ENCODE results near the gene GPR135. TPM values are rescaled to one million over a fixed set of nuclear protein-coding genes. Genes with fewer than 3 reads are reported as not detected.
"Not testable (repeated sequence)": the region's sequence is repeated elsewhere in the genome, so short reads cannot be mapped to it uniquely, and the experiment has no call there.

Gene GPR135
- total RNA-seq, 1 donor from 2014 or later = 3.4 TPM

- Histone ChIP-seq H3K27me3 (ENCODE audit: low read depth) (no peaks in the 10 kb centered on the region), H3K4me1 (no peaks in the 10 kb centered on the region), H3K9me3 (no peaks in the 10 kb centered on the region), H3K27ac (no peak overlapping the region), H3K4me3 (no peak overlapping the region), H3K36me3 (no peaks in the 10 kb centered on the region)
- intact Hi-C loops (cut with DNase I) = no loop called here
- no peak for ATAC-seq
- TF ChIP-seq, protein P1, sequence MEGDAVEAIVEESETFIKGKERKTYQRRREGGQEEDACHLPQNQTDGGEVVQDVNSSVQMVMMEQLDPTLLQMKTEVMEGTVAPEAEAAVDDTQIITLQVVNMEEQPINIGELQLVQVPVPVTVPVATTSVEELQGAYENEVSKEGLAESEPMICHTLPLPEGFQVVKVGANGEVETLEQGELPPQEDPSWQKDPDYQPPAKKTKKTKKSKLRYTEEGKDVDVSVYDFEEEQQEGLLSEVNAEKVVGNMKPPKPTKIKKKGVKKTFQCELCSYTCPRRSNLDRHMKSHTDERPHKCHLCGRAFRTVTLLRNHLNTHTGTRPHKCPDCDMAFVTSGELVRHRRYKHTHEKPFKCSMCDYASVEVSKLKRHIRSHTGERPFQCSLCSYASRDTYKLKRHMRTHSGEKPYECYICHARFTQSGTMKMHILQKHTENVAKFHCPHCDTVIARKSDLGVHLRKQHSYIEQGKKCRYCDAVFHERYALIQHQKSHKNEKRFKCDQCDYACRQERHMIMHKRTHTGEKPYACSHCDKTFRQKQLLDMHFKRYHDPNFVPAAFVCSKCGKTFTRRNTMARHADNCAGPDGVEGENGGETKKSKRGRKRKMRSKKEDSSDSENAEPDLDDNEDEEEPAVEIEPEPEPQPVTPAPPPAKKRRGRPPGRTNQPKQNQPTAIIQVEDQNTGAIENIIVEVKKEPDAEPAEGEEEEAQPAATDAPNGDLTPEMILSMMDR (IDR thresholded peaks at IDR 0.05) = no peak
- no peak for DNase-seq
Observed at GRCh38 chr14:59458486-59458885, 6.7 kb downstream of the GPR135 start.

DNA sequence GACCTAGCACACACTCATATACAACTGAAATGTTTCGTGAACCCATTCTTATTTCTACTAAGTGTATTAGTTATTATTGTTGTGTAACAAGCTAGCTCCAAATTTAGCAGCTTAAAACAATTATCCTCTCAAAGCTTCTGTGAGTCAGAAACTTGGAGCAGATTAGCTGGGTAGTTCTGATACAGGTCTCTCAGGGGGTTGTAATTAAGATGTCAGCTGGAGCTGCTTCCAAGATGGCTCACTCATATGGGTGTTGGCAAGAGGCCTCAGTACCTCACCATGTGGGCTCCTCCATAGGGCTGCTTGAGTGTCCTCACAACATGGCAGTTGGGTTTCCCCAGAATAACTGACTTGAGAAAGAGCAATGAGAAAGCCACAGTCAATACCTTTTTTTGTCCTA is 9.8 kb downstream of the GPR135 start:
- no peaks in the 10 kb centered on the region for H3K36me3 ChIP-seq
- H3K4me3 ChIP-seq = no peak overlapping the region
- DNase-seq (no peak), ATAC-seq (no peak)
- intact Hi-C loops (cut with DNase I) = no loop called here
- H3K4me1 ChIP-seq = no peaks in the 10 kb centered on the region
- TF ChIP-seq, protein P1 (IDR thresholded peaks at IDR 0.05) = no peak
- H3K27me3 ChIP-seq (ENCODE audit: low read depth) = no peaks in the 10 kb centered on the region
- no peak overlapping the region for H3K27ac ChIP-seq
- H3K9me3 ChIP-seq = no peaks in the 10 kb centered on the region

GRCh38 chr14:59454139-59454538 is 11.0 kb downstream of the GPR135 start:
- H3K9me3 ChIP-seq = no peaks in the 10 kb centered on the region
- no peak for ATAC-seq

DNA sequence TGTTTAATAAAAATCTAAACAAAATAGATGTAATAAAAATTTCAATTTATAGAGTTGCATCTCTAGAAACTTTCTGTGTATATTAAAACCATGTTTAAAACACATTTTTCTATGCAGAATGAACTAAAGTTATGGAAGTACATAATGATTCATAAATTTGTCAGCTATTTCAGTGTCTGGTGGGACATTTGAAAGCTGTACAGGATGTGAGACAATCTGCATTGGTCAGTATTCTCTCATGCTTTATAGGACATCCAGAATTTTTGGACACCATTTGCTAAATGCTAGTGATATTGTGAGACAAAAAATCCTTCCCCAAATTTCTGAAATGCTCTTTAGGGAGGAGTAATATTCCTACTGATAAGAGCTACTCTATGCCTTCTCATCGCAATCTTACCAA is 13.3 kb downstream of the GPR135 start:
- TF ChIP-seq, protein P1 (IDR thresholded peaks at IDR 0.05) = no peak
- DNase-seq (no peak), ATAC-seq (no peak)
- intact Hi-C loops (cut with DNase I) = no loop called here
- Histone ChIP-seq H3K27ac (no peak overlapping the region), H3K9me3 (no peaks in the 10 kb centered on the region), H3K27me3 (ENCODE audit: low read depth) (no peaks in the 10 kb centered on the region), H3K4me1 (no peaks in the 10 kb centered on the region), H3K36me3 (no peaks in the 10 kb centered on the region), H3K4me3 (no peak overlapping the region)

More at GRCh38 chr14:59454139-59454538, 11.0 kb downstream of the GPR135 start:
- no peak for DNase-seq
- Histone ChIP-seq H3K4me1 (no peaks in the 10 kb centered on the region), H3K4me3 (no peak overlapping the region), H3K36me3 (no peaks in the 10 kb centered on the region), H3K27ac (no peak overlapping the region), H3K27me3 (ENCODE audit: low read depth) (no peaks in the 10 kb centered on the region)
- intact Hi-C loops (cut with DNase I) = no loop called here
- TF ChIP-seq, protein P1 (IDR thresholded peaks at IDR 0.05) = no peak

GRCh38 chr14:59450716-59451115 is 14.5 kb downstream of the GPR135 start:
- H3K4me3 ChIP-seq = no peak overlapping the region

DNA sequence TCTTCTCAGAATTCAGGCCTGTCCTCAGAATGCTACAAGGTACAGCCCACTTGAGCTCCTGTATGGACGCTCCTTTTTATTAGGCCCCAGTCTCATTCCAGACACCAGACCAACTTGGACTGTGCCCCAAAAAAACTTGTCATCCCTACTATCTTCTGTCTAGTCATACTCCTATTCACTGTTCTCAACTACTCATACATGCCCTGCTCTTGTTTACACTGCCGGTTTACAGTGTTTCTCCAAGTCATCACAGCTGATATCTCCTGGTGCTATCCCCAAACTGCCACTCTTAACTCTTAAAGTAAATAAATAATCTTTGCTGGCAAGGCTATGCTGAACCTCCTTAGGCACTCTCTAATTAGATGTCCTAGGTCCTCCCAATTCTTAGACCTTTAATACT is 16.5 kb downstream of the GPR135 start:
- DNase-seq; H3K36me3 ChIP-seq; H3K27ac ChIP-seq; H3K9me3 ChIP-seq; H3K4me3 ChIP-seq; ATAC-seq; H3K4me1 ChIP-seq; H3K27me3 ChIP-seq (ENCODE audit: low read depth); intact Hi-C loops (cut with DNase I): not testable (repeated sequence)

More at GRCh38 chr14:59450716-59451115, 14.5 kb downstream of the GPR135 start:
- Histone ChIP-seq H3K27ac (no peak overlapping the region), H3K9me3 (no peaks in the 10 kb centered on the region), H3K27me3 (ENCODE audit: low read depth) (no peaks in the 10 kb centered on the region), H3K36me3 (no peaks in the 10 kb centered on the region), H3K4me1 (no peaks in the 10 kb centered on the region)
- ATAC-seq (no peak), DNase-seq (no peak)
- TF ChIP-seq, protein P1 (IDR thresholded peaks at IDR 0.05) = no peak
- intact Hi-C loops (cut with DNase I) = no loop called here
